ENCODE measurements around the gene CCSER1. TPM values are rescaled to one million over a fixed set of nuclear protein-coding genes. Genes with fewer than 3 reads are reported as not detected.
"Not testable (repeated sequence)": the region's sequence is repeated elsewhere in the genome, so short reads cannot be mapped to it uniquely, and the experiment has no call there.

Gene CCSER1
- total and polyA plus RNA-seq, 2 of the 8 experiments (the other 6 are each of a cell fraction or from before 2014, with no cell fraction given): 0.26 to 0.84 TPM

DNA sequence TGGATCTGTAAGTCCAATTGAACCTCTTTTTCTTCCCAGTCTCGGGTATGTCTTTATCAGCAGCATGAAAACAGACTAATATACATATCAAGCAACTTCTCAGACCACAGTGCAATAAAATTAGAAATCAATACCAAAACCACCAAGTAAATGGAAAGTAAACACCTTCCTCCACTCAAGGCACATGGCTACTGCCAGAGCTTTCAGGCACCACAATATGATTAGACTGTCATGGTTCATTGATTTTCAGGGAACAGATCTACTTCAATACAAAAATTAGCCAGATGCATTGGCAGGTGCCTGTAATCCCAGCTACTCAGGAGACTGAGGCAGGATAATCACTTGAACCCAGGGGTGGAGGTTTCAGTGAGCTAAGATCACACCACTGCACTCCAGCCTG lies 776.2 kb downstream of the CCSER1 start:
- H2BK12ac ChIP-seq (ENCODE audit: low read depth, low read length); H4K8ac ChIP-seq (ENCODE audit: extremely low read depth, insufficient read depth, low read length); H3K23ac ChIP-seq (ENCODE audit: insufficient read length); H4K20me1 ChIP-seq (replicated peaks in 1 of 2; ENCODE audit: control insufficient read depth in 1 of 2, insufficient read depth in 2 of 2, low read length in 2 of 2); H3K4me2 ChIP-seq (ENCODE audit: insufficient read depth in 1 of 2, low read depth in 2 of 2, low read length in 2 of 2); H3K18ac ChIP-seq (ENCODE audit: extremely low read depth, low read length); H3K79me2 ChIP-seq (ENCODE audit: control insufficient read depth in 1 of 2, insufficient read depth in 2 of 2, low read length in 2 of 2); H3K4me1 ChIP-seq (replicated peaks in 1 of 4; ENCODE audit: control insufficient read depth in 3 of 4, insufficient read depth in 4 of 4, low read length in 3 of 4); H2BK15ac ChIP-seq (ENCODE audit: low read length); H2BK5ac ChIP-seq (ENCODE audit: low read depth, low read length); H2AFZ ChIP-seq (ENCODE audit: low read length); FAIRE-seq; H3K4ac ChIP-seq (replicated peaks; ENCODE audit: insufficient read length, low read depth, low read length); H2BK20ac ChIP-seq (ENCODE audit: low read length); H3K23me2 ChIP-seq (ENCODE audit: low read depth, low read length); H3K36me3 ChIP-seq (ENCODE audit: control insufficient read depth in 2 of 4, insufficient read depth in 4 of 4, low read length in 3 of 4); H2AK5ac ChIP-seq (ENCODE audit: low read depth, low read length); H3K9me3 ChIP-seq (ENCODE audit: insufficient read depth in 2 of 2, low read depth in 1 of 2, low read length in 1 of 2); H3K9ac ChIP-seq (replicated peaks in 1 of 4; ENCODE audit: extremely low read depth in 1 of 4, low read depth in 3 of 4, low read length in 3 of 4); H3K14ac ChIP-seq (ENCODE audit: insufficient read length); DNase-seq (ENCODE audit: low read depth in 1 of 2, low spot score in 2 of 2); CTCF ChIA-PET (ENCODE audit: partially characterized antibody); H3K27me3 ChIP-seq (replicated peaks in 1 of 4; ENCODE audit: control insufficient read depth in 3 of 4, extremely low read depth in 1 of 4, insufficient read depth in 3 of 4, low read length in 3 of 4); H4K5ac ChIP-seq (ENCODE audit: insufficient read length, low read depth, low read length); H3K56ac ChIP-seq (replicated peaks; ENCODE audit: insufficient read length, low read depth, low read length); H4K91ac ChIP-seq (replicated peaks; ENCODE audit: insufficient read length, low read length); POLR2A ChIA-PET (ENCODE audit: partially characterized antibody); H3K27ac ChIP-seq (ENCODE audit: low read depth, low read length); H3K4me3 ChIP-seq (ENCODE audit: extremely low read depth in 1 of 4, insufficient read depth in 2 of 4, low read depth in 3 of 4, low read length in 4 of 4); H3K79me1 ChIP-seq (ENCODE audit: low read depth, low read length): not testable (repeated sequence)
- 100% methylated on average over 1 of the region's 1 CpG; no CpG with 5 or more reads in 1 of the 2 experiments for WGBS, 2 experiments (ENCODE audit: extremely low coverage in 1 of 2, insufficient coverage in 1 of 2, insufficient read length in 1 of 2, insufficient replicate concordance in 2 of 2, low coverage in 1 of 2, low lambda C conversion rate in 2 of 2, missing lambda C conversion rate in 1 of 2)
- peak overlapping the region; percentile 61 for H2BK120ac ChIP-seq (replicated peaks; ENCODE audit: low read depth, low read length)
